ENCODE data around the gene SPATA13. TPM values are rescaled to one million over a fixed set of nuclear protein-coding genes. Genes with fewer than 3 reads are reported as not detected.

Gene SPATA13
- total RNA-seq, 1 donor from 2014 or later, result 20.1 TPM

DNA sequence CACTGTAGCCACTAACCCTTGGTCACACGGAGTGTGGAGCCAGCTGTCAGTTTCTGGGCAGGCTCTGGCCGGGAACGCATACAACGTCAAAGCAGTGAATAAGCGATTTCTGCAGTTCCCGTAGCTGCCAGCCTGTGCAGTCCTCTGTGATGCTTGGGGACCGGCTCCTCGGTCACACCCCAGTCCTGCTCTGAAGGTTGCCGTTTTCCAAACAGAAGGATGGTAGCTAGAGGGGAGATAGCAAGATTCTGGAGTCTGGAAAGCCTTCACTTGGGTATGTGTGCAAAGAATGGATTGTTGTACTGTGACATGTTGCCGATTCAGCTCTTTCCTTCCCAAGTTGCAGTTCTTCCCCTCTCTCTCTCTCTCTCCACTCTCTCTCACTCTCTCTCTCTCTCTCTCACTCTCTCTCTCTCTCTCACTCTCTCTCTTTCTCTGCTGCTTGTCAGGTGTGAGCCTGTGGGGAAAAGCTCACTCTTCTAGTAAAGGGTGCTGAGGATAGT, 110.2 kb downstream of the SPATA13 start:
- Histone ChIP-seq H3K27ac (peak overlapping the region; percentile 89), H3K27me3 (no peaks in the 10 kb centered on the region), H3K9me3 (no peaks in the 10 kb centered on the region), H3K36me3 (no peaks in the 10 kb centered on the region), H3K4me1 (peaks cover 36% of the 10 kb centered on the region), H3K4me3 (peak overlapping the region; percentile 29 to 49)
- TF ChIP-seq, protein P1, sequence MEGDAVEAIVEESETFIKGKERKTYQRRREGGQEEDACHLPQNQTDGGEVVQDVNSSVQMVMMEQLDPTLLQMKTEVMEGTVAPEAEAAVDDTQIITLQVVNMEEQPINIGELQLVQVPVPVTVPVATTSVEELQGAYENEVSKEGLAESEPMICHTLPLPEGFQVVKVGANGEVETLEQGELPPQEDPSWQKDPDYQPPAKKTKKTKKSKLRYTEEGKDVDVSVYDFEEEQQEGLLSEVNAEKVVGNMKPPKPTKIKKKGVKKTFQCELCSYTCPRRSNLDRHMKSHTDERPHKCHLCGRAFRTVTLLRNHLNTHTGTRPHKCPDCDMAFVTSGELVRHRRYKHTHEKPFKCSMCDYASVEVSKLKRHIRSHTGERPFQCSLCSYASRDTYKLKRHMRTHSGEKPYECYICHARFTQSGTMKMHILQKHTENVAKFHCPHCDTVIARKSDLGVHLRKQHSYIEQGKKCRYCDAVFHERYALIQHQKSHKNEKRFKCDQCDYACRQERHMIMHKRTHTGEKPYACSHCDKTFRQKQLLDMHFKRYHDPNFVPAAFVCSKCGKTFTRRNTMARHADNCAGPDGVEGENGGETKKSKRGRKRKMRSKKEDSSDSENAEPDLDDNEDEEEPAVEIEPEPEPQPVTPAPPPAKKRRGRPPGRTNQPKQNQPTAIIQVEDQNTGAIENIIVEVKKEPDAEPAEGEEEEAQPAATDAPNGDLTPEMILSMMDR (IDR thresholded peaks at IDR 0.05), result peak in 1 of 3 experiments; percentile 94
- TF ChIP-seq POLR2AphosphoS5 (IDR thresholded peaks at IDR 0.05; ENCODE audit: insufficient read depth in 1 of 2, low read depth in 1 of 2) (no peak), POLR2A (IDR thresholded peaks at IDR 0.05) (no peak)
- no peak for DNase-seq (ENCODE audit: extremely low spot score in 2 of 2)
- intact Hi-C loops (cut with DNase I), result no loop called here

DNA sequence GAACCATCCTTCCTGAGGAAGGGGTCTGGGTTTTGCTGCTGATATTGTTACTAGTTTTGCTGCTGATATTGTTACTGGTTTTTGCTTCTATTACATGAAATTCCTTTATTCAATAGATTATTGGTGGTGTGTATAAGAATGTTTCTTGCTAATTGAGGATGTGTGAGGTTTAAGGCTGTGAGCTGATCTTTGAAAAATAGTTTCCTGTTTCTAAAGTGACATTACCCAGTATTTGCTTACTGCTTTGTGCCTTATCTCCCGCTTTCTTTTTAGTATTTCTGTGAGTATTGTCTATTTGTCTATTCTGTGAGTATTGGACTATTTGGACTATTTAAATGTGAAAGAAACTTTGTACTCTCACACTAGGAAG, 110.7 kb downstream of the SPATA13 start:
- intact Hi-C loops (cut with DNase I), result no loop called here
- TF ChIP-seq POLR2A (IDR thresholded peaks at IDR 0.05) (no peak), POLR2AphosphoS5 (IDR thresholded peaks at IDR 0.05; ENCODE audit: insufficient read depth in 1 of 2, low read depth in 1 of 2) (no peak)
- TF ChIP-seq, protein P1 (IDR thresholded peaks at IDR 0.05), result no peak
- no peaks in the 10 kb centered on the region for H3K36me3 ChIP-seq
- H3K27ac ChIP-seq, result peak overlapping the region; percentile 89
- H3K4me3 ChIP-seq, result peak overlapping the region; percentile 42 to 49
- H3K4me1 ChIP-seq, result peaks cover 36% of the 10 kb centered on the region
- H3K9me3 ChIP-seq, result no peaks in the 10 kb centered on the region
- no peaks in the 10 kb centered on the region for H3K27me3 ChIP-seq
- DNase-seq (ENCODE audit: extremely low spot score in 2 of 2), result no peak

DNA sequence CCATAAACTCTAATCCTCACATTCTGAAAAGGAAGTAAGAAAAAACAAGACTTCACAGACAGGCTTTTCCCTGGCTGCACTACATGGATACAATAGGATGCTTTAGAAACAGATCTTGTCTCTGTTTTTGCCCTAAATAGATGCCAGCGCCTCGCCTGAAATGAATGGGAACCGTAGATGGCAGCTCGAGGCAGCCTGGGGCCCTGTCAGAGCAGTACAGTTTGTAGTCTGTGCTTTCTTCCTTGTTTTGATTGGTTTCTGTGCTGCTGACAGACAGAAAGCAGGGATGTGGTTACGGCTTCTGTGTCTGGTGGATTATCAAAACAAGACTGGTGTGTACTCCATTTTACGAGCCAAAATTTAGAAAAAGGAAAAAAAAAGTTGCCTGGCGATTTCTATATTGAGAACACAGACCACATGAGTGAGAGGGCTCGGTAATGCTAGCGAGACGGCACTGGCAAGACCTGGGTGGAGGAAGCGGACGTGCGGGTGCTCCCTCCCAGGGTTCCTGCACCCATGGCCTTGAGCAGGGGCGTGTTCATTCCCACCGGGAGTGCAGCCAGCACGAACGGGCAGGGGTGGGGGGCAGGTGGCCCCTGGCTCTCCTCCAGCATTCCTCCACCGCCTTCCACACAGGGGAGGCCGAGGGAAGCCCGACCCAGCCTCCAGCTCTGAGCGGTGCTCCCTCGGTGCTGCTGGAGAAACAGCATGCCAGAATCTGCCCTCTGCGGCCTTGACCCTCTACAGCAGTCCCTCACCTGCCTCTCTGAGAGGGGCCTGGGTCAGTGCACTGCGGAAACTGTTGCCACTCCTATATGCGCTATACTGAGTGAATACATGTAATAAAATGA, 111.3 kb downstream of the SPATA13 start:
- intact Hi-C loops (cut with DNase I), result no loop called here
- TF ChIP-seq POLR2AphosphoS5 (IDR thresholded peaks at IDR 0.05; ENCODE audit: insufficient read depth in 1 of 2, low read depth in 1 of 2), result peak in 1 of 2 donors; percentile 61
- TF ChIP-seq POLR2A (IDR thresholded peaks at IDR 0.05), result no peak
- TF ChIP-seq, protein P1 (IDR thresholded peaks at IDR 0.05), result peak in 1 of 3 experiments; percentile 1
- Histone ChIP-seq H3K36me3 (no peaks in the 10 kb centered on the region), H3K27ac (peak overlapping the region; percentile 89), H3K4me1 (peaks cover 36% of the 10 kb centered on the region), H3K9me3 (no peaks in the 10 kb centered on the region), H3K27me3 (no peaks in the 10 kb centered on the region), H3K4me3 (peak overlapping the region; percentile 42 to 49)
- no peak for DNase-seq (ENCODE audit: extremely low spot score in 2 of 2)

DNA sequence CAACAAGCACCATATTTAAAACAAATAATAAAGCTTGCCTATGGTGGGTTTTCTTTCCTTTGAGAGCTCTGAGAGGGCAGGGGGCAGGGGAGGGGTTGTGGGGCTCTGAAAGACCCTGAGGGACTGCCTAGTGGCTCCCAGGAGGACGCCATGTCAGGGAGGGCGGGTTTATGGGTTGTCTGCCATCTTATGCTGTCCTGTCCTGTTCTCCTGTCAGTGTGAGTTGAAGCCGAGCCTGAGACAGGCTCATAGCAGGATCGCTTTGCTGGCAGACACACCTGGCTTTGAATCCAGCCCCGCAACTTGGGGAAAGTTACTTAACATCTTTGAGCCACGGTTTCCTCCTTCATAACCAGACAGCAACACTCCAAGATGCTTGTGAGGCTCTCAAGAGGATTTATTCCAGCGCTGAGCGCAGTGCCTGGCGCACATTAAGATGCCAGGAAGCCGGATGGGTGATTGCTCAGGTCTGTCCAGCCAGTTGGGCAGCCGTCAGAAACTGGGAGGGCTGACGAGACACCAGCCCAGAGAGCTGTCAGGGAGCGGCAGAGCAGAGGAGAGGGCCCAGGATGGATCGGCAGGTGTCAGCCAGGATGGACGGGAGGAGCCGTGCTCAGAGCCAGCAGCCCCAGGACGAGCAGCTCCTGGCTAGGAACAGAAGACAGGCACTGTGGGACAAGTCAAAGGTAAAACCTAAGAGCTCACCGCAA, 112.1 kb downstream of the SPATA13 start:
- Histone ChIP-seq H3K4me1 (peaks cover 35% of the 10 kb centered on the region), H3K36me3 (no peaks in the 10 kb centered on the region), H3K9me3 (no peaks in the 10 kb centered on the region), H3K27me3 (no peaks in the 10 kb centered on the region), H3K27ac (peak overlapping the region; percentile 89), H3K4me3 (peak overlapping the region; percentile 42 to 49)
- TF ChIP-seq POLR2A (IDR thresholded peaks at IDR 0.05) (no peak), POLR2AphosphoS5 (IDR thresholded peaks at IDR 0.05; ENCODE audit: insufficient read depth in 1 of 2, low read depth in 1 of 2) (no peak)
- TF ChIP-seq, protein P1 (IDR thresholded peaks at IDR 0.05), result no peak
- DNase-seq (ENCODE audit: extremely low spot score in 2 of 2), result no peak
- intact Hi-C loops (cut with DNase I), result no loop called here

Data from vagina (tissue), 2 donors.